Gastrocnemius medialis (tissue), 4 donors: ENCODE measurements around the gene SMARCAD1.

Source experiments
- CTCF ChIP-seq, 5 experiments: fragments of 450-650 bp in 3 of 5; fragments of 200-600 bp in 2 of 5; sonication (generic) in 2 of 5; IDR thresholded peaks in 4 of 5; conservative IDR thresholded peaks in 1 of 5; 1 replicate in 4 of 5; 2 replicates in 1 of 5; pipeline ENCODE4 v1.5.1; 2016 to 2019; ENCODE audit warnings: antibody characterized with exemption in 5 of 5, mild to moderate bottlenecking in 3 of 5, moderate library complexity in 3 of 5
- POLR2A ChIP-seq, 2 donors: fragments of 450-650 bp; IDR thresholded peaks; one replicate each; pipeline ENCODE4 v1.6.1; 2017; ENCODE audit warnings: antibody characterized with exemption in 2 of 2, mild to moderate bottlenecking in 2 of 2, moderate library complexity in 2 of 2

GRCh38 chr4:94214703-94215319 lies 7.1 kb downstream of the SMARCAD1 start:
- TF ChIP-seq CTCF (IDR thresholded peaks at IDR 0.05 in 4 of 5, conservative IDR thresholded peaks at IDR 0.05 in 1 of 5) (no peak), POLR2A (IDR thresholded peaks at IDR 0.05) (no peak)
